HepG2 (cell line): ENCODE results near the gene TASP1. TPM values are rescaled to one million over a fixed set of nuclear protein-coding genes. Genes with fewer than 3 reads are reported as not detected.
A peak's percentile ranks its signal among the peaks of the same experiment; 100 is the strongest.

Source experiments
- BHLHE40 ChIP-seq: IDR thresholded peaks from 2 replicates; pipeline ENCODE4 v1.6.1; 2011; ENCODE audit warnings: low read length, improper control_type of control experiment
- CAMTA2 ChIP-seq: sonication (generic); formaldehyde crosslinking; IDR thresholded peaks from 2 replicates; pipeline ENCODE4 v1.4.0; 2020; ENCODE audit warnings: mild to moderate bottlenecking, missing genetic modification reagents, borderline replicate concordance
- FOXM1 ChIP-seq: sonication (generic); formaldehyde crosslinking; IDR thresholded peaks from 2 replicates; pipeline ENCODE4 v1.5.0; 2020; ENCODE audit warnings: missing genetic modification reagents
- HOXA3 ChIP-seq: sonication (generic); formaldehyde crosslinking; IDR thresholded peaks from 2 replicates; pipeline ENCODE4 v1.5.0; 2020; ENCODE audit warnings: missing genetic modification reagents
- MED8 ChIP-seq: sonication (generic); formaldehyde crosslinking; IDR thresholded peaks from 2 replicates; pipeline ENCODE4 v1.8.1; 2023; ENCODE audit warnings: mild to moderate bottlenecking, missing genetic modification reagents; ENCODE audit not compliant: insufficient replicate concordance
- SP140L ChIP-seq: sonication (generic); formaldehyde crosslinking; IDR thresholded peaks from 2 replicates; pipeline ENCODE4 v1.4.0; 2020; ENCODE audit warnings: missing genetic modification reagents, borderline replicate concordance
- U2AF1 ChIP-seq: fragments of 200-400 bp; formaldehyde crosslinking; optimal IDR thresholded peaks from 2 replicates; pipeline ENCODE3; 2017; ENCODE audit warnings: mild to moderate bottlenecking, low read depth, low read length
- XRCC5 ChIP-seq: fragments of 200-400 bp; formaldehyde crosslinking; optimal IDR thresholded peaks from 2 replicates; pipeline ENCODE3; 2017; ENCODE audit warnings: mild to moderate bottlenecking, low read length
- ZNF567 ChIP-seq: sonication (generic); formaldehyde crosslinking; IDR thresholded peaks from 2 replicates; pipeline ENCODE4 v1.8.1; 2023; ENCODE audit warnings: mild to moderate bottlenecking, missing genetic modification reagents, borderline replicate concordance
- ZNF598 ChIP-seq: sonication (generic); formaldehyde crosslinking; IDR thresholded peaks from 2 replicates; pipeline ENCODE4 v1.5.1; 2020; ENCODE audit warnings: mild to moderate bottlenecking, missing genetic modification reagents, borderline replicate concordance
- ZNF629 ChIP-seq: sonication (generic); formaldehyde crosslinking; conservative IDR thresholded peaks from 2 replicates; pipeline ENCODE4 v1.5.0; 2020; ENCODE audit warnings: missing genetic modification reagents
- polyA plus RNA-seq, 8 experiments: library from polyadenylated mRNA; depleted of rRNA in 3 of 8; stranded (reverse) in 7 of 8; unstranded in 1 of 8; fragments of >200 nt; fragmentation: Illumina TruSeq in 4 of 8; extraction: Trizol in 4 of 8; gene quantifications; 2 replicates each; pipeline versions ENCODE4 v1.2.1 to v1.2.3, GENCODE V29; 2011 to 2016; ENCODE audit warnings: low read depth in 4 of 8, missing spikeins in 1 of 8, mixed read lengths in 1 of 8; ENCODE audit not compliant: insufficient read depth in 1 of 8
- total RNA-seq, 5 experiments: library from RNA; depleted of rRNA; stranded (reverse); fragments of >200 nt; fragmentation: Illumina TruSeq; extraction: Trizol; gene quantifications; 2 replicates each; pipeline ENCODE4 v1.2.3, GENCODE V29; 2016; ENCODE audit warnings: low read depth in 1 of 5
- TF ChIP-seq, protein P1 (sequence below): IDR thresholded peaks from 2 replicates; pipeline ENCODE4 v1.6.1; 2012; ENCODE audit warnings: low read depth, low read length, improper control_type of control experiment
- TF ChIP-seq, protein P2 (sequence below): sonication (generic); formaldehyde crosslinking; IDR thresholded peaks from 2 replicates; pipeline ENCODE4 v1.5.0; 2020; ENCODE audit warnings: mild to moderate bottlenecking, missing genetic modification reagents
- TF ChIP-seq, protein P3 (sequence below): sonication (generic); formaldehyde crosslinking; IDR thresholded peaks from 2 replicates; pipeline ENCODE4 v1.5.0; 2020; ENCODE audit warnings: missing genetic modification reagents, mild to moderate bottlenecking, borderline replicate concordance
- TF ChIP-seq, protein P4 (sequence below): sonication (generic); formaldehyde crosslinking; IDR thresholded peaks from 2 replicates; pipeline ENCODE4 v1.9.0; 2021; ENCODE audit warnings: mild to moderate bottlenecking, missing genetic modification reagents
- TF ChIP-seq, protein P5 (sequence below): IDR thresholded peaks from 2 replicates; pipeline ENCODE4 v1.6.1; 2016; ENCODE audit warnings: mild to moderate bottlenecking, missing biosample characterization, missing genetic modification reagents

The TASP1 gene
- total and polyA plus RNA-seq, 2 of the 13 experiments (the other 11 are each of a cell fraction or from before 2014, with no cell fraction given): 10.0 to 25.2 TPM

DNA sequence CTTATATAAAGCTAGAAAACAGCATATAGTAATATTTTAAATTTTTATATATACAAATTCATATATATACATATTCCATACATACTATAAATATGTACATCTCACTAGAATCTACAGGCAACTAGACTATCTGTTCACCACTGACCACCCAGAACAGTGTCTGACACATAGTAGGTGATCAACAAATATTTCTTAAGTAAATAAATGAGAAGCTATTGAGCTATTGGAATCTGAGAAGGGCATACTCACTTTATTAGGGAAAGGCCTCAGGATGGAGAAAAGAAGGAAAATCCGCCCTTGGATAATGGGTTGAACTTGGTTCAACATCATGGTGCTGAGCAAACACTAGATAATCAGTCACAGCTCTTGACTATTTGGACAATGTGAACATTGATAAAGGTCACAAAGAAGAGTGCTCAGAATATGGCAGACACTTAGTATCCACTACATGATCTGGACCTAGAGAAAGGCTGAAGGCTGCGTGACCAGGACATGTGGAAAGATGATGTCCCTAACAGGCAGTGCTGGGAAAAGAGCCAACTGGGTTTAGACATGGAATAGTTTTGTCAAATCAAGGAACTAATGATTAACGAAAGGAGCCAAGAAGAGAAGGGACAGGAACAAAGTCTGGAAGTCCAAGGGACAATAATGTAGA lies 186.1 kb downstream of the TASP1 start (continued):
- TF ChIP-seq, protein P1, sequence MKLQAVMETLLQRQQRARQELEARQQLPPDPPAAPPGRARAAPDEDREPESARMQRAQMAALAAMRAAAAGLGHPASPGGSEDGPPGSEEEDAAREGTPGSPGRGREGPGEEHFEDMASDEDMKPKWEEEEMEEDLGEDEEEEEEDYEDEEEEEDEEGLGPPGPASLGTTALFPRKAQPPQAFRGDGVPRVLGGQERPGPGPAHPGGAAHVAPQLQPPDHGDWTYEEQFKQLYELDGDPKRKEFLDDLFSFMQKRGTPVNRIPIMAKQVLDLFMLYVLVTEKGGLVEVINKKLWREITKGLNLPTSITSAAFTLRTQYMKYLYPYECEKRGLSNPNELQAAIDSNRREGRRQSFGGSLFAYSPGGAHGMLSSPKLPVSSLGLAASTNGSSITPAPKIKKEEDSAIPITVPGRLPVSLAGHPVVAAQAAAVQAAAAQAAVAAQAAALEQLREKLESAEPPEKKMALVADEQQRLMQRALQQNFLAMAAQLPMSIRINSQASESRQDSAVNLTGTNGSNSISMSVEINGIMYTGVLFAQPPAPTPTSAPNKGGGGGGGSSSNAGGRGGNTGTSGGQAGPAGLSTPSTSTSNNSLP: 0 out of 2 replicates have a peak, but pooled peaks have one; percentile 19
- TF ChIP-seq, protein P2, sequence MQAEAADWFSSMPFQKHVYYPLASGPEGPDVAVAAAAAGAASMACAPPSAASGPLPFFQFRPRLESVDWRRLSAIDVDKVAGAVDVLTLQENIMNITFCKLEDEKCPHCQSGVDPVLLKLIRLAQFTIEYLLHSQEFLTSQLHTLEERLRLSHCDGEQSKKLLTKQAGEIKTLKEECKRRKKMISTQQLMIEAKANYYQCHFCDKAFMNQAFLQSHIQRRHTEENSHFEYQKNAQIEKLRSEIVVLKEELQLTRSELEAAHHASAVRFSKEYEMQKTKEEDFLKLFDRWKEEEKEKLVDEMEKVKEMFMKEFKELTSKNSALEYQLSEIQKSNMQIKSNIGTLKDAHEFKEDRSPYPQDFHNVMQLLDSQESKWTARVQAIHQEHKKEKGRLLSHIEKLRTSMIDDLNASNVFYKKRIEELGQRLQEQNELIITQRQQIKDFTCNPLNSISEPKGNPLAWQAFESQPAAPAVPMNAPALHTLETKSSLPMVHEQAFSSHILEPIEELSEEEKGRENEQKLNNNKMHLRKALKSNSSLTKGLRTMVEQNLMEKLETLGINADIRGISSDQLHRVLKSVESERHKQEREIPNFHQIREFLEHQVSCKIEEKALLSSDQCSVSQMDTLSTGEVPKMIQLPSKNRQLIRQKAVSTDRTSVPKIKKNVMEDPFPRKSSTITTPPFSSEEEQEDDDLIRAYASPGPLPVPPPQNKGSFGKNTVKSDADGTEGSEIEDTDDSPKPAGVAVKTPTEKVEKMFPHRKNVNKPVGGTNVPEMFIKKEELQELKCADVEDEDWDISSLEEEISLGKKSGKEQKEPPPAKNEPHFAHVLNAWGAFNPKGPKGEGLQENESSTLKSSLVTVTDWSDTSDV (CRISPR knock-in tag): no peak
- TF ChIP-seq MED8 (CRISPR knock-in tag): no peak
- TF ChIP-seq BHLHE40: no peak
- TF ChIP-seq, protein P3, sequence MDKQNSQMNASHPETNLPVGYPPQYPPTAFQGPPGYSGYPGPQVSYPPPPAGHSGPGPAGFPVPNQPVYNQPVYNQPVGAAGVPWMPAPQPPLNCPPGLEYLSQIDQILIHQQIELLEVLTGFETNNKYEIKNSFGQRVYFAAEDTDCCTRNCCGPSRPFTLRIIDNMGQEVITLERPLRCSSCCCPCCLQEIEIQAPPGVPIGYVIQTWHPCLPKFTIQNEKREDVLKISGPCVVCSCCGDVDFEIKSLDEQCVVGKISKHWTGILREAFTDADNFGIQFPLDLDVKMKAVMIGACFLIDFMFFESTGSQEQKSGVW: no peak
- TF ChIP-seq XRCC5: no peak
- peak; percentile 60 for TF ChIP-seq ZNF629
- TF ChIP-seq ZNF598 (CRISPR knock-in tag): no peak
- TF ChIP-seq, protein P4, sequence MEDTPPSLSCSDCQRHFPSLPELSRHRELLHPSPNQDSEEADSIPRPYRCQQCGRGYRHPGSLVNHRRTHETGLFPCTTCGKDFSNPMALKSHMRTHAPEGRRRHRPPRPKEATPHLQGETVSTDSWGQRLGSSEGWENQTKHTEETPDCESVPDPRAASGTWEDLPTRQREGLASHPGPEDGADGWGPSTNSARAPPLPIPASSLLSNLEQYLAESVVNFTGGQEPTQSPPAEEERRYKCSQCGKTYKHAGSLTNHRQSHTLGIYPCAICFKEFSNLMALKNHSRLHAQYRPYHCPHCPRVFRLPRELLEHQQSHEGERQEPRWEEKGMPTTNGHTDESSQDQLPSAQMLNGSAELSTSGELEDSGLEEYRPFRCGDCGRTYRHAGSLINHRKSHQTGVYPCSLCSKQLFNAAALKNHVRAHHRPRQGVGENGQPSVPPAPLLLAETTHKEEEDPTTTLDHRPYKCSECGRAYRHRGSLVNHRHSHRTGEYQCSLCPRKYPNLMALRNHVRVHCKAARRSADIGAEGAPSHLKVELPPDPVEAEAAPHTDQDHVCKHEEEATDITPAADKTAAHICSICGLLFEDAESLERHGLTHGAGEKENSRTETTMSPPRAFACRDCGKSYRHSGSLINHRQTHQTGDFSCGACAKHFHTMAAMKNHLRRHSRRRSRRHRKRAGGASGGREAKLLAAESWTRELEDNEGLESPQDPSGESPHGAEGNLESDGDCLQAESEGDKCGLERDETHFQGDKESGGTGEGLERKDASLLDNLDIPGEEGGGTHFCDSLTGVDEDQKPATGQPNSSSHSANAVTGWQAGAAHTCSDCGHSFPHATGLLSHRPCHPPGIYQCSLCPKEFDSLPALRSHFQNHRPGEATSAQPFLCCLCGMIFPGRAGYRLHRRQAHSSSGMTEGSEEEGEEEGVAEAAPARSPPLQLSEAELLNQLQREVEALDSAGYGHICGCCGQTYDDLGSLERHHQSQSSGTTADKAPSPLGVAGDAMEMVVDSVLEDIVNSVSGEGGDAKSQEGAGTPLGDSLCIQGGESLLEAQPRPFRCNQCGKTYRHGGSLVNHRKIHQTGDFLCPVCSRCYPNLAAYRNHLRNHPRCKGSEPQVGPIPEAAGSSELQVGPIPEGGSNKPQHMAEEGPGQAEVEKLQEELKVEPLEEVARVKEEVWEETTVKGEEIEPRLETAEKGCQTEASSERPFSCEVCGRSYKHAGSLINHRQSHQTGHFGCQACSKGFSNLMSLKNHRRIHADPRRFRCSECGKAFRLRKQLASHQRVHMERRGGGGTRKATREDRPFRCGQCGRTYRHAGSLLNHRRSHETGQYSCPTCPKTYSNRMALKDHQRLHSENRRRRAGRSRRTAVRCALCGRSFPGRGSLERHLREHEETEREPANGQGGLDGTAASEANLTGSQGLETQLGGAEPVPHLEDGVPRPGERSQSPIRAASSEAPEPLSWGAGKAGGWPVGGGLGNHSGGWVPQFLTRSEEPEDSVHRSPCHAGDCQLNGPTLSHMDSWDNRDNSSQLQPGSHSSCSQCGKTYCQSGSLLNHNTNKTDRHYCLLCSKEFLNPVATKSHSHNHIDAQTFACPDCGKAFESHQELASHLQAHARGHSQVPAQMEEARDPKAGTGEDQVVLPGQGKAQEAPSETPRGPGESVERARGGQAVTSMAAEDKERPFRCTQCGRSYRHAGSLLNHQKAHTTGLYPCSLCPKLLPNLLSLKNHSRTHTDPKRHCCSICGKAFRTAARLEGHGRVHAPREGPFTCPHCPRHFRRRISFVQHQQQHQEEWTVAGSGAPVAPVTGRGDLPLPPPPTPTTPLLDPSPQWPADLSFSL (CRISPR knock-in tag): no peak
- no peak for TF ChIP-seq CAMTA2 (CRISPR knock-in tag)
- TF ChIP-seq HOXA3 (CRISPR knock-in tag): 0 out of 2 replicates have a peak, but pooled peaks have one; percentile 29
- TF ChIP-seq FOXM1 (CRISPR knock-in tag): no peak
- no peak for TF ChIP-seq SP140L (CRISPR knock-in tag)
- TF ChIP-seq U2AF1: no peak
- TF ChIP-seq, protein P5, sequence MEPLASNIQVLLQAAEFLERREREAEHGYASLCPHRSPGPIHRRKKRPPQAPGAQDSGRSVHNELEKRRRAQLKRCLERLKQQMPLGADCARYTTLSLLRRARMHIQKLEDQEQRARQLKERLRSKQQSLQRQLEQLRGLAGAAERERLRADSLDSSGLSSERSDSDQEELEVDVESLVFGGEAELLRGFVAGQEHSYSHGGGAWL (CRISPR knock-in tag): no peak
- TF ChIP-seq ZNF567 (CRISPR knock-in tag): no peak
